ENCODE data around the gene RXRB. TPM values are rescaled to one million over a fixed set of nuclear protein-coding genes. Genes with fewer than 3 reads are reported as not detected.
A peak's percentile ranks its signal among the peaks of the same experiment; 100 is the strongest.

The RXRB gene
- total and polyA plus RNA-seq, 2 of the 13 experiments (the other 11 are each of a cell fraction or from before 2014, with no cell fraction given) = 26.7 to 55.7 TPM

GRCh38 chr6:33200219-33201146, at the start of gene RXRB, which contains the start of gene SLC39A7 (continued):
- TF ChIP-seq SRSF1 (optimal IDR thresholded peaks at IDR 0.05; ENCODE audit: low read depth, low read length) (no peak), ZNF234 (CRISPR knock-in tag; conservative IDR thresholded peaks at IDR 0.05) (no peak; the same call in 1 of the 2 replicates), ZNF713 (CRISPR knock-in tag; IDR thresholded peaks at IDR 0.05) (0 out of 2 replicates have a peak, but pooled peaks have one; percentile 48), NR1H2 (CRISPR knock-in tag; IDR thresholded peaks at IDR 0.05; ENCODE audit: borderline replicate concordance, low read depth) (0 out of 2 replicates have a peak, but pooled peaks have one; percentile 51), ZNF354B (CRISPR knock-in tag; IDR thresholded peaks at IDR 0.05) (no peak; the same call in 1 of the 2 replicates), TFDP1 (CRISPR knock-in tag; IDR thresholded peaks at IDR 0.05; ENCODE audit: borderline replicate concordance) (peak; percentile 57; the same call in 1 of the 2 replicates), AHDC1 (CRISPR knock-in tag; IDR thresholded peaks at IDR 0.05; ENCODE audit: borderline replicate concordance) (peak; percentile 51; the same call in 1 of the 2 replicates), ZNF83 (CRISPR knock-in tag; IDR thresholded peaks at IDR 0.05; ENCODE audit: borderline replicate concordance) (peak; percentile 74; the same call in 1 of the 2 replicates), ZFX (CRISPR knock-in tag; IDR thresholded peaks at IDR 0.05; ENCODE audit: low read depth) (peak; percentile 82), STAT5B (CRISPR knock-in tag; IDR thresholded peaks at IDR 0.05) (0 out of 2 replicates have a peak, but pooled peaks have one; percentile 74), TAF1 (CRISPR knock-in tag; IDR thresholded peaks at IDR 0.05) (peak; percentile 93), ZNF350 (CRISPR knock-in tag; IDR thresholded peaks at IDR 0.05; ENCODE audit: borderline replicate concordance, low read depth) (peak; percentile 89), ZKSCAN8 (CRISPR knock-in tag; IDR thresholded peaks at IDR 0.05; ENCODE audit: borderline replicate concordance) (peak; percentile 44; the same call in 1 of the 2 replicates), TSC22D2 (CRISPR knock-in tag; IDR thresholded peaks at IDR 0.05; ENCODE audit: borderline replicate concordance) (0 out of 2 replicates have a peak, but pooled peaks have one; percentile 17), HNRNPL (IDR thresholded peaks at IDR 0.05; ENCODE audit: low read depth, low read length) (0 out of 2 replicates have a peak, but pooled peaks have one; percentile 41), RNF2 (conservative IDR thresholded peaks at IDR 0.05; ENCODE audit: low read depth) (0 out of 2 replicates have a peak, but pooled peaks have one; percentile 45), ZNF549 (CRISPR knock-in tag; IDR thresholded peaks at IDR 0.05) (0 out of 2 replicates have a peak, but pooled peaks have one; percentile 40), BRF2 (CRISPR knock-in tag; IDR thresholded peaks at IDR 0.05) (no peak)
- TF ChIP-seq, protein P1, sequence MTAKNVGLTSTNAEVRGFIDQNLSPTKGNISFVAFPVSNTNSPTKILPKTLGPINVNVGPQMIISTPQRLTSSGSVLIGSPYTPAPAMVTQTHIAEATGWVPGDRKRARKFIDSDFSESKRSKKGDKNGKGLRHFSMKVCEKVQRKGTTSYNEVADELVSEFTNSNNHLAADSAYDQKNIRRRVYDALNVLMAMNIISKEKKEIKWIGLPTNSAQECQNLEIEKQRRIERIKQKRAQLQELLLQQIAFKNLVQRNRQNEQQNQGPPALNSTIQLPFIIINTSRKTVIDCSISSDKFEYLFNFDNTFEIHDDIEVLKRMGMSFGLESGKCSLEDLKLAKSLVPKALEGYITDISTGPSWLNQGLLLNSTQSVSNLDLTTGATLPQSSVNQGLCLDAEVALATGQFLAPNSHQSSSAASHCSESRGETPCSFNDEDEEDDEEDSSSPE (CRISPR knock-in tag; IDR thresholded peaks at IDR 0.05) = peak; percentile 76; the same call in 1 of the 2 replicates
